GM18867 (cell line): Measurements from ENCODE around the gene PHAX.
"Not testable (repeated sequence)": the region's sequence is repeated elsewhere in the genome, so short reads cannot be mapped to it uniquely, and the experiment has no call there.

Source experiments
- ATAC-seq: cut with Tn5 transposase; IDR thresholded peaks from one replicate; pipeline ENCODE4 v1.9.1; 2021; ENCODE audit warnings: mild to moderate bottlenecking, moderate library complexity; ENCODE audit not compliant: unreplicated experiment

PHAX gene

GRCh38 chr5:126651013-126651577 lies 50.3 kb downstream of the PHAX start:
- no peak for ATAC-seq

- ATAC-seq, result no peak
Observed at GRCh38 chr5:126656401-126657007, 55.8 kb downstream of the PHAX start.

- no peak for ATAC-seq
Observed at GRCh38 chr5:126658561-126658960, 57.8 kb downstream of the PHAX start.

- ATAC-seq, result peak; percentile 72
Observed at GRCh38 chr5:126659805-126660482, 59.2 kb downstream of the PHAX start.

- no peak for ATAC-seq
Observed at GRCh38 chr5:126664586-126664985, 63.8 kb downstream of the PHAX start.

- ATAC-seq, result not testable (repeated sequence)
Observed at GRCh38 chr5:126670109-126670508, 69.4 kb downstream of the PHAX start.

GRCh38 chr5:126671681-126672080 lies 70.9 kb downstream of the PHAX start:
- ATAC-seq, result not testable (repeated sequence)

GRCh38 chr5:126673477-126673876 lies 72.7 kb downstream of the PHAX start:
- no peak for ATAC-seq

GRCh38 chr5:126674145-126674544 lies 73.4 kb downstream of the PHAX start:
- no peak for ATAC-seq

- no peak for ATAC-seq
Observed at GRCh38 chr5:126675338-126675737, 74.6 kb downstream of the PHAX start.

- ATAC-seq, result peak; percentile 79
Observed at GRCh38 chr5:126676195-126676624, 75.5 kb downstream of the PHAX start.
